Amniotic epithelial cell (primary cell): ENCODE measurements around the gene DIAPH2.
A peak's percentile ranks its signal among the peaks of the same experiment; 100 is the strongest.
"Not testable (repeated sequence)": the region's sequence is repeated elsewhere in the genome, so short reads cannot be mapped to it uniquely, and the experiment has no call there.

Experiments
- DNase-seq: peaks from one replicate; pipeline ENCODE4 v3.0.0-alpha.2; 2010; ENCODE audit warnings: low read depth

The DIAPH2 gene

GRCh38 chrX:96833333-96833732 is 148.7 kb downstream of the DIAPH2 start:
- no peak for DNase-seq

- no peak for DNase-seq
These were observed 149.5 kb downstream of the DIAPH2 start for GRCh38 chrX:96834137-96834536.

DNA sequence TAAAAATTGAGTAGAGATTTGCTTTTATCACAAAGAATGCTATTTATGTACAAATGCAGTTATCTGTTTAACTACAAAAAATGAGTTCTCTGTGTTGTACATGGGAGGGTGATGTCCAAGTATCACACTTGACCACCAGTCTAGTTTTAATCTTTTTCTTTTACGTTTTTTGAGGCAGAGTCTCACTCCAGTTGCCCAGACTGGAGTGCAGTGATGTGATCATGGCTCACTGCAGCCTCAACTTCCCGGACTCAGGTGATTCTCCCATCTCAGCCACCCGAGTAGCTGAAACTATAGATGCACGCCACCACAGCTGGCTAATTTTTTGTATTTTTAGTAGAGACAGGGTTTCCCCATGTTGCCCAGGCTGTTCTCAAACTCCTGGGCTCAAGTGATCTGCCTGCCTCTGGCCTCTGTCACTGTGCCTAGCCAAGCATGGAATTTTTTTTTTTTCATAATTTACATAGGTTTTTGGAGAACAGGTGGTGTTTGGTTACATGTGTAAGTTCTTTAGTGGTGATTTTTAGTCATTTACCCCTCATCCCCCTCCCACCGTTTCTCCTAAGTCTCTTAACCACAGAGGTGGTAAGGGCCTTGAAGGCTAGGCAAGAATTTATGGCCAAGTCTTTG is 151.1 kb downstream of the DIAPH2 start:
- no peak for DNase-seq

GRCh38 chrX:96837808-96838207 is 153.2 kb downstream of the DIAPH2 start:
- peak; percentile 12 for DNase-seq

GRCh38 chrX:96838537-96838936 is 153.9 kb downstream of the DIAPH2 start:
- no peak for DNase-seq

DNA sequence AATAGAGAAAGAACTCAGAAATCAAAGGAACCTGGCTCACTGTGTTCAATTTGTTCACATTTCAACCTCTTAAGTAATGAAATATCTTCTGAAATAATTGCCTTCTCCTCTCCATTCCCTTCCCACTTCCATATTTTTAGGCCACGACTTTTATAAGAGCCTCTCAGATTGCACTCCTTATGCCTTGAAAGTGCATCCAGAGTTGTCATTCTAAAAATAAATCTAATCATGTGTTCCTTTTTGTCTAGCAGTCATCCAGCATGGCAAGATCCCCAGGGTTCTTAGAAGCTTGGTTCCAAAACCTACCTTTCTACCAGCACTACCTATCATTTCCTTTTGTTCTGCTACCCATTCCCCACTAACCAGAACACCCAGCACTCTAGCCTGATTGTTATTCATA is 156.7 kb downstream of the DIAPH2 start:
- no peak for DNase-seq

GRCh38 chrX:96841866-96842265 is 157.2 kb downstream of the DIAPH2 start:
- not testable (repeated sequence) for DNase-seq

GRCh38 chrX:96843566-96843965 is 158.9 kb downstream of the DIAPH2 start:
- peak; percentile 36 for DNase-seq

- no peak for DNase-seq
These were observed 162.2 kb downstream of the DIAPH2 start for GRCh38 chrX:96846841-96847240.

GRCh38 chrX:96859422-96859821 is 174.8 kb downstream of the DIAPH2 start:
- DNase-seq = not testable (repeated sequence)

GRCh38 chrX:96861218-96861617 is 176.6 kb downstream of the DIAPH2 start:
- no peak for DNase-seq

DNA sequence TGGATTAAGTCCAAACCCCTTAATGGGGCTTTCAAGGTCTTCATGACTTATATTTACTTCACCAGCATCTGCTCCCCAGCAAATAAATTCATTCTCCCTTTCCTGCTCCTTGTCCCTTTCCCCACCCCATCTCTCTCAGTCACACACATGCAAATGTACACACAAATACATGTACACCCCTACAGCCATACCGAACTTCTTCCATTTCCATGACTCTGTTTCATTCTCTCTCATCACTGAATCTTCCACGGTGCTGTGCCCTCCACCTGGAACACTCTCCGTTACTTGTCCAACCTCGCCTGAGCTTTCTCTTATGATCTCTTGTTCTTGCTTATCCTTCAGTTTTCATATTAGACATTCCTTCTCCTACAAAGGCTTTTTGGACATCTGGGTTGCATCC is 177.0 kb downstream of the DIAPH2 start:
- DNase-seq = no peak

GRCh38 chrX:96883608-96884007 is 199.0 kb downstream of the DIAPH2 start, which contains the start of gene RPA4:
Gene RPA4 (plus strand): TSS chrX:96883908. CDS start chrX:96884311, 403 bp downstream.
- DNase-seq = no peak

GRCh38 chrX:96884027-96884426 is 199.4 kb downstream of the DIAPH2 start:
- no peak for DNase-seq

DNA sequence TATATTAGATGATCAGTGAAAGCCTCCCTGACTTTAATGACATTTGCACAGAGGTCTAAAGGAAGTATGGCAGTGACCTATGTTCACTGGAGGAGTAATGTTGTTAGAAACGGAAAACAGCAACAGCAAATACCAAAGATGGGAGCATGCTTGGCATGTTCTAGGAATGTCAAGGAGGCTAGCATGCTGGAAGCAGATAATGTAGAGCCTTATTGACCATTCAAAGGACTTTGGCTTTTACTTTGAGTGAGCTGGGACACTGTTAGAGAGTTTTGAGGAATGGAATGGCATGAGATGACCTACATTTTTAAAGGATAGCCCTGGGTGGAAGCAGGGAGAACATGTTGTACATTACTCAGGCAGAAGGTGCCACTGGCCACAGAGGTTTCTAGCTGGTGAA is 205.1 kb downstream of the DIAPH2 start:
- DNase-seq = peak; percentile 8

GRCh38 chrX:96906741-96907140 is 222.1 kb downstream of the DIAPH2 start:
- DNase-seq = peak; percentile 7

GRCh38 chrX:96907516-96908272 is 223.1 kb downstream of the DIAPH2 start:
- no peak for DNase-seq

DNA sequence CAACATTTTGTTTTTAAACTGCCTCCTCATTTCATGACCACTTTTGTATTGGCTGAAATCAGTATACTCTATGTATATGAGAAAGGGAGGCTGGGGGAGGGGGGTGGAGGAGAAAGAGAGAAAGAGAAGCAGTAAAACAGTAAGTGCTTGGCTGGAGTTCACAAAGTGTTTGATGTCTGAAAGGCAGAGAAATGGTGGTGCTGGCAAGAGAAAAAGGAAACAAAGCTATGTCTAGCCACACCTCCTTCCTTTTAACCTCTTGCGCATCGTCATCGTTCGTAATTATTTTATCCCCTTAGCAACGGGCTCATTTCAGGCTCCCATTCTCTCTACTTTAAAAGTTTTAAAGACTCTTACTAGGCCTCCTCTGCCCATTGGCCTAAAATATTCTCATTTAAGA is 224.6 kb downstream of the DIAPH2 start:
- no peak for DNase-seq

- DNase-seq = no peak
These were observed 234.2 kb downstream of the DIAPH2 start for GRCh38 chrX:96918864-96919263.

DNA sequence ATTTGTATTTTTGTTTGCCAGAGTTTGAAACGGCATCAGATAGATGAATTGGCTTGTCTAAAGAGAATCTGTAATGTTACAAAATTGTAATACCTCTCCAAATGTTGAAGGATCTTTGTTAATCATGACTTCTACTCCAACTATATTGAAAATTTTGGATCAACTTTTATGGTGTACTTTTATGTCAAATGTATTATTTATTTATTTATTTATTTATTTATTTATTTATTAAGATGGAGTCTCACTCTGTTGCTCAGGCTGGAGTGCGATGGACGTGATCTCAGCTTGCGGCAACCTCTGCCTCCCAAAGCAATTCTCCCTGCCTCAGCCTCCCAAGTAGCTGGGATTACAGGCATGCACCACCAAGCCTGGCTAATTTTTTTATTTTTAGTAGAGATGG is 235.0 kb downstream of the DIAPH2 start:
- DNase-seq = no peak

DNA sequence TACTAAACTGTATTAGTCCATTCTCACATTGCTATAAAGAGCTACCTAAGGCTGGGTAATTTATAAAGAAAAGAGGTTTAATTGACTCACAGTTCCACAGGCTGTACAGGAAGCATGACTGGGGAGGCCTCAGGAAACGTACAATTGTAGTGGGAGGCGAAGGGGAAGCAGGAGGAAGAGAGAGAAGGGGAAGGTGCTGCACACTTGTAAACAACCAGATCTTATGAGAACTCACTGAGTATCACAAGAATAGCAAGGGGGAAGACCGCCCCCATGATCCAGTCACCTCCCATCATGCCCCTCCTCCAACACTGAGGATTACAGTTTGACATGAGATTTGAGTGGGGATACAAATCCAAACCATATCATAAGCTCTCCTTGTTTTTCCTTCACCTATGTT is 239.9 kb downstream of the DIAPH2 start:
- DNase-seq = no peak

- DNase-seq = no peak
These were observed 244.4 kb downstream of the DIAPH2 start for GRCh38 chrX:96929036-96929435.

DNA sequence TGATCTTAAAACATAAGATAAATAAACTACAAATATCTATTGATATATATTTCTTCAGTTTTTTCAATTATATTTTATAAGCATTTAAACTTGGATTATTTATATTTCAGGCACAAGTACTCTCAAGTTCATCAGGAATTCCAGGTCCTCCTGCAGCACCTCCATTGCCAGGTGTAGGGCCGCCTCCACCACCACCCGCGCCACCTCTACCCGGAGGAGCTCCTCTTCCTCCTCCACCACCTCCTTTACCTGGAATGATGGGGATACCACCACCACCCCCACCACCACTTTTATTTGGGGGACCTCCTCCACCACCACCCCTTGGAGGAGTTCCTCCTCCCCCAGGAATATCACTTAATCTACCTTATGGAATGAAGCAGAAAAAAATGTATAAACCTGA is 273.1 kb downstream of the DIAPH2 start:
- no peak for DNase-seq

GRCh38 chrX:96971812-96972211 is 287.2 kb downstream of the DIAPH2 start:
- DNase-seq = no peak
